Suprapubic skin (tissue), 4 donors: ENCODE results near the gene MED20. TPM values are rescaled to one million over a fixed set of nuclear protein-coding genes. Genes with fewer than 3 reads are reported as not detected.

ENCODE experiments used
- DNase-seq, 2 donors: peaks; one replicate each; pipeline ENCODE4 v3.0.0-alpha.2; 2019; ENCODE audit warnings: low spot score in 2 of 2
- H3K27ac ChIP-seq: fragments of 200-600 bp; sonication (generic); one replicate; pipeline ENCODE4 v1.5.1; 2019
- H3K27me3 ChIP-seq: fragments of 200-600 bp; sonication (generic); one replicate; pipeline ENCODE4 v1.5.1; 2019
- H3K36me3 ChIP-seq: fragments of 200-600 bp; sonication (generic); one replicate; pipeline ENCODE4 v1.5.1; 2019
- H3K4me1 ChIP-seq: fragments of 200-600 bp; sonication (generic); one replicate; pipeline ENCODE4 v1.5.1; 2019
- H3K4me3 ChIP-seq: fragments of 200-600 bp; sonication (generic); one replicate; pipeline ENCODE4 v1.5.1; 2019; ENCODE audit warnings: mild to moderate bottlenecking
- H3K9me3 ChIP-seq: fragments of 200-600 bp; sonication (generic); one replicate; pipeline ENCODE4 v1.5.1; 2019
- EP300 ChIP-seq: sonication (generic); formaldehyde crosslinking; IDR thresholded peaks from one replicate; pipeline ENCODE4 v1.6.1; 2017; ENCODE audit warnings: antibody characterized with exemption
- POLR2A ChIP-seq, 2 donors: fragments of 450-650 bp; IDR thresholded peaks; one replicate each; pipeline ENCODE4 v1.6.1; 2017; ENCODE audit warnings: antibody characterized with exemption in 2 of 2, mild to moderate bottlenecking in 2 of 2, moderate library complexity in 2 of 2
- POLR2AphosphoS5 ChIP-seq, 3 donors: sonication (generic); formaldehyde crosslinking; IDR thresholded peaks; one replicate each; pipeline ENCODE4 v1.6.1; 2017; ENCODE audit warnings: antibody characterized with exemption in 3 of 3
- WGBS: methylation state at CpG from one replicate; pipeline ENCODE4 v1.1.5; 2018; 5-methylcytosine and 5-hydroxymethylcytosine counted together
- total RNA-seq, 4 donors: library from RNA; depleted of rRNA; stranded (reverse); fragments of >200 nt; gene quantifications; one replicate each; pipeline ENCODE4 v1.1.0, GENCODE V29; 2016
- TF ChIP-seq, protein P1 (sequence below), 2 donors: fragments of 200-600 bp in 1 of 2; fragments of 450-650 bp in 1 of 2; sonication (generic) in 1 of 2; IDR thresholded peaks; one replicate each; pipeline ENCODE4 v1.5.1; 2016 to 2019; ENCODE audit warnings: antibody characterized with exemption in 2 of 2, mild to moderate bottlenecking in 1 of 2, moderate library complexity in 1 of 2

The MED20 gene
- total RNA-seq, 4 donors from 2014 or later, result 15.2 to 18.7 (median 17.3) TPM

DNA sequence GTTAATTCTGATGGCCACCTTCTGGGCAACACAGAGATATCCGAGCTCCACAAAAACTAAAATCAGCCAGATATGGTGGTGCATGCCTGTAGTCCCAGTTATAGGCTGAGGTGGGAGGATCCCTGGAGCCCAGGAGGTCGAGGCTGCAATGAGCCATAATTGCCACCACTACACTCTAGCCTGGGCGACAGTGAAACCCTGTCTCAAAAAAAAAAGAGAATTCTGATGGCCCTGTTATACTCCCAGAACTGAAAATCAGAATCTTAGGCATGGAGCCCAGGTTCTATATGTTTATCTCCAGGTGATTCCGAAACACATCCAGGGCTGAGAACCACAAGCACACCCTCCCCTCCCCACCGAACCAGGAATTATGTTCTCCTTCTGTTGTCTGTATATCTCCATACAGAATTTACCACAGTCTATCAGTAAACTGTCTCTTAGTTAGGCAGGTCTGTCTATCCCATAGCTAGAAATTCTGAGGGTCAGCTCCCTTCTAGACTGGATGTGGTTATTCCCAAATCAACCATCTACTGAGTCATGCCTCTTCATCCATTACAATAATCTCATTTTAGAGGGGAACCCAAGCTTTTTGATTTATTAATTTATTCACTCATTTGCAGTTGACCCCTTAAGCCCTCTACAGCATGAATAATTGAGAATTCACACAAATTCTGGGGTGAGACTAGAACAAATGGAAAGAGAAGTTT is 45.4 kb upstream of the MED20 start:
- Histone ChIP-seq H3K4me1 (peaks cover 5% of the 10 kb centered on the region), H3K4me3 (no peak overlapping the region), H3K36me3 (no peaks in the 10 kb centered on the region), H3K9me3 (no peaks in the 10 kb centered on the region), H3K27me3 (no peaks in the 10 kb centered on the region), H3K27ac (no peak overlapping the region)
- DNase-seq, result no peak
- no peak for TF ChIP-seq POLR2A (IDR thresholded peaks at IDR 0.05)
- no peak for TF ChIP-seq POLR2AphosphoS5 (IDR thresholded peaks at IDR 0.05)
- no peak for TF ChIP-seq EP300
- TF ChIP-seq, protein P1, sequence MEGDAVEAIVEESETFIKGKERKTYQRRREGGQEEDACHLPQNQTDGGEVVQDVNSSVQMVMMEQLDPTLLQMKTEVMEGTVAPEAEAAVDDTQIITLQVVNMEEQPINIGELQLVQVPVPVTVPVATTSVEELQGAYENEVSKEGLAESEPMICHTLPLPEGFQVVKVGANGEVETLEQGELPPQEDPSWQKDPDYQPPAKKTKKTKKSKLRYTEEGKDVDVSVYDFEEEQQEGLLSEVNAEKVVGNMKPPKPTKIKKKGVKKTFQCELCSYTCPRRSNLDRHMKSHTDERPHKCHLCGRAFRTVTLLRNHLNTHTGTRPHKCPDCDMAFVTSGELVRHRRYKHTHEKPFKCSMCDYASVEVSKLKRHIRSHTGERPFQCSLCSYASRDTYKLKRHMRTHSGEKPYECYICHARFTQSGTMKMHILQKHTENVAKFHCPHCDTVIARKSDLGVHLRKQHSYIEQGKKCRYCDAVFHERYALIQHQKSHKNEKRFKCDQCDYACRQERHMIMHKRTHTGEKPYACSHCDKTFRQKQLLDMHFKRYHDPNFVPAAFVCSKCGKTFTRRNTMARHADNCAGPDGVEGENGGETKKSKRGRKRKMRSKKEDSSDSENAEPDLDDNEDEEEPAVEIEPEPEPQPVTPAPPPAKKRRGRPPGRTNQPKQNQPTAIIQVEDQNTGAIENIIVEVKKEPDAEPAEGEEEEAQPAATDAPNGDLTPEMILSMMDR (IDR thresholded peaks at IDR 0.05), result no peak
- 69% methylated on average over 5 of the region's 5 CpGs for WGBS

- Histone ChIP-seq H3K36me3 (no peaks in the 10 kb centered on the region), H3K27ac (no peak overlapping the region), H3K9me3 (no peaks in the 10 kb centered on the region), H3K27me3 (no peaks in the 10 kb centered on the region), H3K4me1 (peaks cover 5% of the 10 kb centered on the region), H3K4me3 (no peak overlapping the region)
- WGBS, result 69% methylated on average over 11 of the region's 11 CpGs
- TF ChIP-seq EP300 (no peak), POLR2AphosphoS5 (IDR thresholded peaks at IDR 0.05) (no peak), POLR2A (IDR thresholded peaks at IDR 0.05) (no peak)
- TF ChIP-seq, protein P1 (IDR thresholded peaks at IDR 0.05), result no peak
- DNase-seq, result peak in 1 of 2 donors; percentile 34
Measured at GRCh38 chr6:41965429-41966213, 44.7 kb upstream of the MED20 start.

- Histone ChIP-seq H3K9me3 (no peaks in the 10 kb centered on the region), H3K27ac (no peak overlapping the region), H3K4me3 (no peak overlapping the region), H3K36me3 (no peaks in the 10 kb centered on the region), H3K4me1 (no peaks in the 10 kb centered on the region), H3K27me3 (no peaks in the 10 kb centered on the region)
- TF ChIP-seq, protein P1 (IDR thresholded peaks at IDR 0.05), result no peak
- no peak for TF ChIP-seq POLR2AphosphoS5 (IDR thresholded peaks at IDR 0.05)
- TF ChIP-seq EP300, result no peak
- peak in 1 of 2 donors; percentile 20 for DNase-seq
- 77% methylated on average over 2 of the region's 2 CpGs for WGBS
Measured at GRCh38 chr6:41964201-41964887, 43.4 kb upstream of the MED20 start.

- H3K4me3 ChIP-seq, result no peak overlapping the region
- H3K36me3 ChIP-seq, result no peaks in the 10 kb centered on the region
- 38% methylated on average over 1 of the region's 1 CpG for WGBS
- TF ChIP-seq EP300 (no peak), POLR2AphosphoS5 (IDR thresholded peaks at IDR 0.05) (no peak), POLR2A (IDR thresholded peaks at IDR 0.05) (no peak)
- TF ChIP-seq, protein P1 (IDR thresholded peaks at IDR 0.05), result no peak
- no peaks in the 10 kb centered on the region for H3K9me3 ChIP-seq
- peak in 1 of 2 donors; percentile 15 for DNase-seq
- H3K27me3 ChIP-seq, result no peaks in the 10 kb centered on the region
- H3K4me1 ChIP-seq, result no peaks in the 10 kb centered on the region
- H3K27ac ChIP-seq, result no peak overlapping the region
Measured at GRCh38 chr6:41963371-41963770, 42.4 kb upstream of the MED20 start.

DNA sequence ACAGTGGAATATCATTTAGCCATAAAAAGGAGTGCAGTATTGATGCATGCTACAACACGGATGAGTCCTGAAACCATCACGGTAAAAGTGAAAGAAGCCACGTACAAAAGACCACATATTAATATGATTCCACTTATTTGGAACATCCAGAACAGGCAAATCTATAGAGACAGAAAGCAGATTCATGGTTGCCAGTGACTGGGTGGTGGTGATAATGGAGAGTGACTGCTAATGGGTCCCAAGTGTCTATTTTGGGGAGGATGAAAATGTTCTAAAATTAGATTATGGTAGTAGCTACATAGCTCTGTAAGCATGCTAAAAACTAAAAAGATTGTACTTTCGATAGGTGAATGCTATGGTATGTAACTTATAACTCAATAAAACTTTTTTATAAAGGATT is 39.1 kb upstream of the MED20 start:
- Histone ChIP-seq H3K4me1 (no peaks in the 10 kb centered on the region), H3K4me3 (no peak overlapping the region), H3K9me3 (no peaks in the 10 kb centered on the region), H3K27me3 (no peaks in the 10 kb centered on the region), H3K36me3 (no peaks in the 10 kb centered on the region), H3K27ac (no peak overlapping the region)
- no peak for TF ChIP-seq EP300
- no peak for TF ChIP-seq POLR2AphosphoS5 (IDR thresholded peaks at IDR 0.05)
- TF ChIP-seq, protein P1 (IDR thresholded peaks at IDR 0.05), result no peak
- no peak for TF ChIP-seq POLR2A (IDR thresholded peaks at IDR 0.05)
- WGBS, result 90% methylated on average over 4 of the region's 4 CpGs
- no peak for DNase-seq
